Neuronal stem cell (in vitro differentiated cells): ENCODE measurements around the gene EDRF1.

Source experiments
- DNase-seq: peaks from one replicate; pipeline ENCODE4 v3.0.0-alpha.2; 2013; ENCODE audit warnings: low spot score
- H2AFZ ChIP-seq: one replicate; pipeline ENCODE4 v1.6.1; 2013; ENCODE audit warnings: mild to moderate bottlenecking, low read length, inconsistent platforms
- H2AK5ac ChIP-seq: 2 replicates; pipeline ENCODE4 v1.6.1; 2013; ENCODE audit warnings: low read depth, mild to moderate bottlenecking, inconsistent platforms, low read length, moderate library complexity, mixed read lengths
- H2BK120ac ChIP-seq: 2 replicates; pipeline ENCODE4 v1.6.1; 2013; ENCODE audit warnings: low read depth, mild to moderate bottlenecking, inconsistent platforms, low read length, moderate library complexity, mixed read lengths
- H2BK12ac ChIP-seq: one replicate; pipeline ENCODE4 v1.6.1; 2013; ENCODE audit warnings: low read length, inconsistent platforms
- H2BK15ac ChIP-seq: 2 replicates; pipeline ENCODE4 v1.6.1; 2013; ENCODE audit warnings: mild to moderate bottlenecking, low read length, inconsistent platforms, mixed read lengths
- H2BK5ac ChIP-seq: one replicate; pipeline ENCODE4 v1.6.1; 2013; ENCODE audit warnings: inconsistent platforms, mild to moderate bottlenecking, low read length, moderate library complexity
- H3K14ac ChIP-seq: one replicate; pipeline ENCODE4 v1.6.1; 2013; ENCODE audit warnings: low read length, inconsistent platforms
- H3K18ac ChIP-seq: 2 replicates; pipeline ENCODE4 v1.6.1; 2013; ENCODE audit warnings: low read length, inconsistent platforms
- H3K23ac ChIP-seq: 2 replicates; pipeline ENCODE4 v1.6.1; 2013; ENCODE audit warnings: low read depth, mild to moderate bottlenecking, mixed read lengths, low read length, inconsistent platforms; ENCODE audit not compliant: poor library complexity
- H3K27ac ChIP-seq: replicated peaks from 3 replicates; pipeline ENCODE4 v1.5.1; 2013; ENCODE audit warnings: low read length, inconsistent platforms
- H3K27me3 ChIP-seq, 3 experiments: 2 replicates each; pipeline ENCODE4 v1.6.1; 2013; ENCODE audit warnings: low read length in 3 of 3, mild to moderate bottlenecking in 2 of 3, inconsistent platforms in 1 of 3, low read depth in 1 of 3, mixed read lengths in 1 of 3, moderate library complexity in 1 of 3; ENCODE audit not compliant: control insufficient read depth in 3 of 3, insufficient read depth in 3 of 3
- H3K36me3 ChIP-seq, 2 donors: replicated peaks in 1 of 2; 2 replicates each; pipeline ENCODE4 v1.6.1; 2013; ENCODE audit warnings: low read length in 2 of 2; ENCODE audit not compliant: control insufficient read depth in 2 of 2, insufficient read depth in 2 of 2
- H3K4ac ChIP-seq: 2 replicates; pipeline ENCODE4 v1.6.1; 2013; ENCODE audit warnings: inconsistent platforms, mild to moderate bottlenecking, low read length, moderate library complexity
- H3K4me1 ChIP-seq, 2 donors: 1 replicate in 1 of 2; 2 replicates in 1 of 2; pipeline ENCODE4 v1.6.1; 2013; ENCODE audit warnings: low read length in 2 of 2, low read depth in 1 of 2; ENCODE audit not compliant: control insufficient read depth in 2 of 2, insufficient read depth in 1 of 2
- H3K4me2 ChIP-seq: one replicate; pipeline ENCODE4 v1.6.1; 2013; ENCODE audit warnings: mild to moderate bottlenecking, low read length, inconsistent platforms; ENCODE audit not compliant: insufficient read depth, poor library complexity, severe bottlenecking
- H3K4me3 ChIP-seq, 2 donors: 2 replicates each; pipeline ENCODE4 v1.5.1; 2013; ENCODE audit warnings: low read length in 2 of 2, mild to moderate bottlenecking in 2 of 2, inconsistent platforms in 1 of 2, moderate library complexity in 1 of 2
- H3K79me1 ChIP-seq: one replicate; pipeline ENCODE4 v1.6.1; 2013; ENCODE audit warnings: low read depth, mild to moderate bottlenecking, inconsistent platforms, low read length, moderate library complexity
- H3K9ac ChIP-seq: one replicate; pipeline ENCODE4 v1.6.1; 2013; ENCODE audit warnings: mild to moderate bottlenecking, low read depth, low read length, inconsistent platforms; ENCODE audit not compliant: poor library complexity
- H3K9me3 ChIP-seq, 2 donors: replicated peaks in 1 of 2; 2 replicates each; pipeline versions ENCODE3 to v1.6.1; 2013; ENCODE audit warnings: low read length in 2 of 2, mild to moderate bottlenecking in 2 of 2, inconsistent platforms in 1 of 2, low read depth in 1 of 2, mixed read lengths in 1 of 2, moderate library complexity in 1 of 2; ENCODE audit not compliant: control insufficient read depth in 2 of 2, insufficient read depth in 1 of 2
- H4K8ac ChIP-seq: one replicate; pipeline ENCODE4 v1.6.1; 2013; ENCODE audit warnings: low read depth, mild to moderate bottlenecking, inconsistent platforms, low read length, moderate library complexity
- H4K91ac ChIP-seq: one replicate; pipeline ENCODE4 v1.6.1; 2013; ENCODE audit warnings: low read length, low read depth, mild to moderate bottlenecking, inconsistent platforms; ENCODE audit not compliant: poor library complexity
- WGBS, 2 donors: extraction: QIAGEN DNeasy Blood & Tissue Kit; methylation state at CpG; one replicate each; pipeline ENCODE4 v1.1.7; 2013; ENCODE audit warnings: missing lambda C conversion rate in 2 of 2, mixed read lengths in 1 of 2; ENCODE audit not compliant: insufficient read length in 2 of 2, insufficient replicate concordance in 1 of 2; ENCODE audit errors: extremely low coverage in 2 of 2; 5-methylcytosine and 5-hydroxymethylcytosine counted together

The EDRF1 gene

DNA sequence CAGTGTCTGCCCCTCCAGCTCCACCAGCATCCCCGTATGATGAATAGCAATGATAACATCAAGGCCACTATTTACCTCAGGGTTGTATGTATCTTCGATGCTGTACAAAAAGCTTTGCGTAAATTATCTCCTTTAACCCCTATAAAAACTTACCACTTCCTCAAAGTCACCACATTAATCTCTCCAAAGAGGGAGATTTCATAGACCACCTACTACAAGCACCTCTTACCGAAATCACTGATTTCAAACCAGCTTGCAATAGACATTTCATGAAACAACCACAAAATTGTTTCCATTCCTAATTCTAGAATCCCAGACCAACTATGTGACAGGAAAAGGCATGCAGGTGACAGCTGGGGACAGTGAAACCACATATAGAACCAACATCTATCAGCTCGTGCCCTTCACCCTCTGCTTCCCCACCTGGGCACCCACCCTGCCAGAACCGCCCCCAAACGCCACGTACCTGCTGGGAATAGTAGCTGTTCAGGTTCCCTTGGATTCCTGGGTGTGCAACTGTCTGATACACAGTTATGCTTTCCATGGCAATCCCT is 76.2 kb downstream of the EDRF1 start:
- Histone ChIP-seq H3K4me2 (no peak overlapping the region), H3K27me3 (no peaks in the 10 kb centered on the region), H2AK5ac (no peak overlapping the region), H2BK15ac (no peak overlapping the region), H3K36me3 (peaks cover 16 to 53% of the 10 kb centered on the region in 2 donors), H4K8ac (no peak overlapping the region), H2BK5ac (no peak overlapping the region), H3K4me3 (peak overlapping the region in 1 of 2 donors; percentile 14), H2AFZ (no peak overlapping the region), H3K23ac (no peak overlapping the region), H3K79me1 (no peaks in the 10 kb centered on the region), H3K4me1 (no peaks in the 10 kb centered on the region), H4K91ac (peak overlapping the region; percentile 9), H3K27ac (no peak overlapping the region), H3K9ac (no peak overlapping the region), H2BK12ac (no peak overlapping the region), H2BK120ac (no peak overlapping the region), H3K9me3 (no peaks in the 10 kb centered on the region), H3K14ac (no peak overlapping the region), H3K4ac (no peak overlapping the region), H3K18ac (no peak overlapping the region)
- no CpG with 5 or more reads among the region's 8 CpGs for WGBS, 2 donors
- DNase-seq = no peak

DNA sequence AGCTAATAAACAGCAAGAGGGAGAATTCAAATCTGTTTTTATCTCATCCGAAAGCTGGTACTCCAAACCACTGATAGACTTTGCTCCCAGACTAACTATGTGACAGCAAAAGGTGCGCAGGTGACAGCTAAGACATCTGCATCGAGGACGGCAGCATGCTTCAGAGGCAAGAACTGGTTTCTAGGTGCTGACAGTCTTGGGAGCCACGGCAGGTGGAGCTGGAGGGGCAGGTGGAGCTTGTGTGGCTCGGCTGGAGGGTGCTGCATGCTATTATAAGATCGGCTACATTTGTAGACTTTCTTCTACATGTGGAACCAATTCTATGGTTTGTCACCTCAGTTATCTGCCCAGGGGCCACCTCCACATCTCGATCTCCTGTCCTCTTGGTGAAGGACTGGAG is 77.9 kb downstream of the EDRF1 start:
- H3K4me2 ChIP-seq = no peak overlapping the region
- no peak overlapping the region for H3K9ac ChIP-seq
- DNase-seq = no peak
- no peak overlapping the region for H3K27ac ChIP-seq
- H2BK120ac ChIP-seq = no peak overlapping the region
- no peak overlapping the region for H2BK12ac ChIP-seq
- no peak overlapping the region for H2AK5ac ChIP-seq
- H3K27me3 ChIP-seq = no peaks in the 10 kb centered on the region
- H3K36me3 ChIP-seq = peaks cover 13 to 44% of the 10 kb centered on the region in 2 donors
- H3K4me1 ChIP-seq = no peaks in the 10 kb centered on the region
- no peak overlapping the region for H3K23ac ChIP-seq
- no peak overlapping the region for H2BK15ac ChIP-seq
- H2BK5ac ChIP-seq = no peak overlapping the region
- no peak overlapping the region for H3K14ac ChIP-seq
- H2AFZ ChIP-seq = no peak overlapping the region
- H4K91ac ChIP-seq = no peak overlapping the region
- WGBS, 2 donors = no CpG with 5 or more reads among the region's 8 CpGs
- H3K4ac ChIP-seq = no peak overlapping the region
- no peaks in the 10 kb centered on the region for H3K9me3 ChIP-seq
- H3K79me1 ChIP-seq = no peaks in the 10 kb centered on the region
- H4K8ac ChIP-seq = no peak overlapping the region
- H3K4me3 ChIP-seq = no peak overlapping the region
- no peak overlapping the region for H3K18ac ChIP-seq

DNA sequence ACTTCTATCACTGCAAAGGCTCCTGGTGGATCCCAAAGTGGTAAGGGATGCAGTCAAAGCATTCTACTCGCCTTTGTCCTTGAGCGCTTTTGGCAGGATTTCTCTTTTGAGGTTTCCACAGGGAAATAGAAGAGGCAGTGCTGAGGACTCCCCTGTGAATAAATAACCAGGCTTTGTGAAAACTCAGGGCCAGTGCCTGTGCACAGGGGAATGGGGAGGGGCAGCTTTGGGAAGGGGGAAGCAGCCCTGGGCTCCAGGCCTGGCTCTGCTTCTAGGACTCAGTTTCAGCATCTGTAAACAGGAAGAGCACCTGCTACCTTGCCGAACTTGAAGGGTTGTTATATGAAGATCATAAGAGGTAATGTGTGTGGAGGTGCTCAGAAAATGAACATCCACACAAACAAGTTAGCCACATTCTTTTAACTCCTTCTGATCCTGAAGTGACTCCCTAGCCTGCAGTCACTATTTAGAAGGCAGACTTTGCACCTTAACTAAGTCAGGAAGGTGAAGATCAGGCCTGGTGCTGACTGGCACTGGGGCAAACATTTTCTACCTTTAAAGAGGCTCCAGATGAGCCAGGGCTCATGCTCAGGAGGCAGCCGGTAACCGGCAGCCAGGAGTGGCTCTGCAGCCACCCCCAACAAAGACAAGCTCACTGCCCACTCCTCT is 78.6 kb downstream of the EDRF1 start:
- WGBS, 2 donors = no CpG with 5 or more reads among the region's 5 CpGs
- H3K4me3 ChIP-seq = no peak overlapping the region
- no peak for DNase-seq

DNA sequence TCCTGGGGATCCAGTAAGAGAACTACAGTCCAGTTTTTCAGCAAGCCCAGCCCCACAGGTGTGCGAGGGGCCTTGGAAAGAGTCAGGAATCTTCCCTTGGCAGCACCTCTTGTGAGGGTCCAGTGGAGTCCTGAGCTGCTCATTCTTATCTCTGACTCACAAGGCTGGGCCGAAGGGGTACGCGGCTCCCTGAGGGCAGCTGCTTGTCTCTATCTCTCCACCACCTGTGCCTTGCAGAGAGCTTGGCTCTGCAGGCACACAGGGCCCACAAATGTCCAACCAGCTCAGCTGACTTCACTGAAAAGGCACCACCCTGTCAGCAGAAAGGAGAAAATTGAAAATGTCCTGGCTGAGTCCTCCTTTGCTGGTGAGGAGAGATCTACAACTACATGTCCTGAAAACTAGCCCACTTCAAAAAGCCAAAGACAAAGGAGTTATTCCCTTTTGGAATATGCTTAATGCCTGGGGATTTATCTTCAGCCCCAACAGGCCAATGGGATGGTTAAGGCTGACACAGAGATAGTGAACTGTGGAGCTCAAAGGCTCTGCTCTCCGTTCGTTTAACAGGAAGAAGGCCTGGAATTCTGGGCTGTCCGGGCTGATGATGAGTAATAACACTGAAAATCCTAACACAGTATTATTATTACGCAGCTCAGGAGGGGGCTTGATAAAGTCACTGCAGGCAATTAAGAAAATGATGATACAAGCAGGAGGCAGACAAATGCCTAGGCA is 80.1 kb downstream of the EDRF1 start:
- Histone ChIP-seq H2AFZ (no peak overlapping the region), H2AK5ac (no peak overlapping the region), H3K9me3 (no peaks in the 10 kb centered on the region), H3K18ac (no peak overlapping the region), H4K8ac (no peak overlapping the region), H2BK5ac (no peak overlapping the region), H2BK15ac (no peak overlapping the region), H3K79me1 (no peaks in the 10 kb centered on the region), H3K9ac (no peak overlapping the region), H3K4me3 (no peak overlapping the region), H3K36me3 (peaks cover 6 to 29% of the 10 kb centered on the region in 2 donors), H3K4ac (no peak overlapping the region), H3K4me1 (no peaks in the 10 kb centered on the region), H3K27me3 (no peaks in the 10 kb centered on the region), H2BK120ac (no peak overlapping the region), H3K4me2 (no peak overlapping the region), H4K91ac (no peak overlapping the region), H3K23ac (peak overlapping the region; percentile 40), H3K27ac (no peak overlapping the region), H2BK12ac (no peak overlapping the region), H3K14ac (peak overlapping the region; percentile 57)
- DNase-seq = no peak
- no CpG with 5 or more reads among the region's 8 CpGs for WGBS, 2 donors

More for the DNA sequence above, 78.6 kb downstream of the EDRF1 start:
- Histone ChIP-seq H3K9ac (no peak overlapping the region), H3K4me2 (no peak overlapping the region), H3K14ac (no peak overlapping the region), H2AFZ (no peak overlapping the region), H4K8ac (no peak overlapping the region), H3K4ac (no peak overlapping the region), H3K4me1 (no peaks in the 10 kb centered on the region), H3K27ac (no peak overlapping the region), H2BK120ac (no peak overlapping the region), H3K27me3 (no peaks in the 10 kb centered on the region), H4K91ac (no peak overlapping the region), H2BK12ac (no peak overlapping the region), H2BK15ac (no peak overlapping the region), H3K18ac (peak overlapping the region; percentile 19), H2BK5ac (no peak overlapping the region), H3K9me3 (no peaks in the 10 kb centered on the region), H3K23ac (no peak overlapping the region), H3K36me3 (peaks cover 12 to 38% of the 10 kb centered on the region in 2 donors), H3K79me1 (no peaks in the 10 kb centered on the region), H2AK5ac (no peak overlapping the region)
